Stimulated activated CD8-positive, alpha-beta memory T cell treated with anti-CD3 and anti-CD28 coated beads, Interleukin-2, amount 100 ng/mL, for 1 hour (primary cell): ENCODE data around the gene CD99.

Experiments used
- DNase-seq, 2 donors: peaks; one replicate each; pipeline ENCODE4 v3.0.0-alpha.2; 2020; ENCODE audit warnings: low read depth in 2 of 2

The CD99 gene

GRCh38 chrX:2690856-2691542 is at the start of gene CD99:
TSS of gene CD99 (plus strand) at chrX:2691295. CDS start at chrX:2691361, 66 bp downstream.
- DNase-seq: peak; percentile 84 to 88

- DNase-seq: no peak
Measured at GRCh38 chrX:2642146-2642545, 48.9 kb upstream of the CD99 start.

GRCh38 chrX:2642791-2643190 is 48.3 kb upstream of the CD99 start:
- no peak for DNase-seq

GRCh38 chrX:2643880-2644279 is 47.2 kb upstream of the CD99 start:
- no peak for DNase-seq

GRCh38 chrX:2645563-2645962 is 45.5 kb upstream of the CD99 start:
- DNase-seq: no peak

GRCh38 chrX:2647627-2648026 is 43.5 kb upstream of the CD99 start:
- no peak for DNase-seq

GRCh38 chrX:2650037-2650436 is 41.1 kb upstream of the CD99 start:
- DNase-seq: no peak

- DNase-seq: no peak
Measured at GRCh38 chrX:2650865-2651264, 40.2 kb upstream of the CD99 start.

GRCh38 chrX:2652106-2652505 is 39.0 kb upstream of the CD99 start:
- no peak for DNase-seq

- DNase-seq: no peak
Measured at GRCh38 chrX:2654436-2655340, 36.4 kb upstream of the CD99 start.

GRCh38 chrX:2656257-2656836 is 34.7 kb upstream of the CD99 start:
- DNase-seq: no peak

GRCh38 chrX:2657532-2658113 is 33.5 kb upstream of the CD99 start:
- DNase-seq: no peak

- DNase-seq: no peak
Measured at GRCh38 chrX:2658585-2659292, 32.4 kb upstream of the CD99 start.

- no peak for DNase-seq
Measured at GRCh38 chrX:2662586-2662985, 28.5 kb upstream of the CD99 start.

- no peak for DNase-seq
Measured at GRCh38 chrX:2664502-2664901, 26.6 kb upstream of the CD99 start.

- no peak for DNase-seq
Measured at GRCh38 chrX:2665387-2666304, 25.4 kb upstream of the CD99 start.

- DNase-seq: no peak
Measured at GRCh38 chrX:2666491-2666890, 24.6 kb upstream of the CD99 start.

GRCh38 chrX:2670978-2671377 is 20.1 kb upstream of the CD99 start:
- no peak for DNase-seq

GRCh38 chrX:2672084-2672483 is 19.0 kb upstream of the CD99 start:
- DNase-seq: no peak

- no peak for DNase-seq
Measured at GRCh38 chrX:2673611-2674010, 17.5 kb upstream of the CD99 start.
